SU-DHL-6 (cell line): ENCODE data around the gene ERP29.

Experiments
- H2AFZ ChIP-seq: fragments of 200-600 bp; sonication (generic); 2 replicates; pipeline ENCODE4 v1.6.1; 2014; ENCODE audit warnings: low read depth, mild to moderate bottlenecking, moderate library complexity, mixed read lengths, antibody characterized with exemption, low read length; ENCODE audit not compliant: severe bottlenecking
- H3F3A ChIP-seq: fragments of 200-600 bp; shearing (Covaris generic); 2 replicates; pipeline ENCODE4 v1.6.0; 2016; ENCODE audit warnings: antibody characterized with exemption, mild to moderate bottlenecking; ENCODE audit not compliant: insufficient read depth
- H3K27ac ChIP-seq: fragments of 200-600 bp; sonication (generic); 2 replicates; pipeline ENCODE4 v1.5.1; 2016; ENCODE audit warnings: low read depth, mild to moderate bottlenecking, low read length, moderate library complexity, mixed read lengths
- H3K27me3 ChIP-seq: fragments of 200-600 bp; sonication (generic), shearing (Covaris generic); 2 replicates; pipeline ENCODE4 v1.6.0; 2014; ENCODE audit warnings: mild to moderate bottlenecking, low read length
- H3K36me3 ChIP-seq: fragments of 200-600 bp; sonication (generic); 2 replicates; pipeline ENCODE4 v1.6.1; 2014; ENCODE audit warnings: mild to moderate bottlenecking, low read length, mixed read lengths
- H3K4me2 ChIP-seq: fragments of 300-600, 200-600 bp; shearing (Covaris generic), sonication (generic); 2 replicates; pipeline ENCODE4 v1.6.0; 2014; ENCODE audit warnings: low read length, low read depth, mild to moderate bottlenecking; ENCODE audit not compliant: poor library complexity, severe bottlenecking
- H3K4me3 ChIP-seq: fragments of 200-600 bp; sonication (generic); 2 replicates; pipeline ENCODE4 v1.5.1; 2014; ENCODE audit warnings: antibody characterized with exemption, low read length, mild to moderate bottlenecking, mixed read lengths; ENCODE audit not compliant: insufficient read depth, poor library complexity, severe bottlenecking
- H3K79me2 ChIP-seq: fragments of 200-600 bp; sonication (generic); 2 replicates; pipeline ENCODE4 v1.6.1; 2014; ENCODE audit warnings: mild to moderate bottlenecking, low read length, moderate library complexity; ENCODE audit not compliant: insufficient read depth
- H3K9ac ChIP-seq: fragments of 200-600 bp; sonication (generic); 2 replicates; pipeline ENCODE4 v1.7.0; 2014; ENCODE audit warnings: mild to moderate bottlenecking, low read length
- H3K9me2 ChIP-seq: fragments of 200-600 bp; sonication (generic); replicated peaks from 2 replicates; pipeline ENCODE4 v1.6.1; 2014; ENCODE audit warnings: low read length; ENCODE audit not compliant: insufficient read depth
- H3K9me3 ChIP-seq: fragments of 200-600 bp; sonication (generic); 2 replicates; pipeline ENCODE4 v1.6.1; 2014; ENCODE audit warnings: low read length, mixed read lengths; ENCODE audit not compliant: insufficient read depth
- H4K20me1 ChIP-seq: fragments of 200-600 bp; sonication (generic); 2 replicates; pipeline ENCODE4 v1.6.1; 2014; ENCODE audit warnings: low read depth, mild to moderate bottlenecking, antibody characterized with exemption, low read length, moderate library complexity, mixed read lengths
- EZH2phosphoT487 ChIP-seq: fragments of 200-600 bp; sonication (generic), shearing (Covaris generic); conservative IDR thresholded peaks from 2 replicates; pipeline ENCODE4 v1.6.1; 2018; ENCODE audit warnings: mild to moderate bottlenecking, antibody characterized with exemption, low read length, moderate library complexity, mixed read lengths
- TF ChIP-seq, protein P1 (sequence below): fragments of 200-600 bp; sonication (generic); IDR thresholded peaks from one replicate; pipeline ENCODE4 v1.5.1; 2017; ENCODE audit warnings: antibody characterized with exemption, mild to moderate bottlenecking, low read length, moderate library complexity; ENCODE audit not compliant: insufficient read depth, poor library complexity, severe bottlenecking

ERP29 gene

DNA sequence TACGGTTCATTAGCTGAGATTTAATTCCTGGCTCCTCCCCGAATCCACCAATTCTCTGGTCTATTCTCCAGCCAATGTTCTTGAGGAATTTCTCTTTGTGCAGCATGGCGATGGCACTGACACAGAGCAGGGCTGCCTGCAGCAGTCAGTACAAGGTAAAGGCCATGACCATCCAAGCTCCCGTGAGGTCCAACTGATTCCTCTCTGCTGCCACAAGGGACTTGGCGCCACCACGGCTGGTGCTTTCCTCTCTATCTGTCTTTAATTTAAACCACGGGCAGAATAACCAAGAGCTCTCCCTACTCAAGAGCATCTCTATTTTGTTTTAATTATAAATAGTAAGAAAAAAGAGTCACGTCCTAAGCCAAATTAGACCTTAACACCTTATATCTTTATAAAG is 12.4 kb upstream of the ERP29 start:
- H4K20me1 ChIP-seq = peaks cover 7% of the 10 kb centered on the region; the same call in 1 of the 2 replicates
- no peaks in the 10 kb centered on the region for H3K9me2 ChIP-seq
- H3K9me3 ChIP-seq = no peaks in the 10 kb centered on the region
- H3K79me2 ChIP-seq = no peaks in the 10 kb centered on the region
- no peak for TF ChIP-seq EZH2phosphoT487
- TF ChIP-seq, protein P1, sequence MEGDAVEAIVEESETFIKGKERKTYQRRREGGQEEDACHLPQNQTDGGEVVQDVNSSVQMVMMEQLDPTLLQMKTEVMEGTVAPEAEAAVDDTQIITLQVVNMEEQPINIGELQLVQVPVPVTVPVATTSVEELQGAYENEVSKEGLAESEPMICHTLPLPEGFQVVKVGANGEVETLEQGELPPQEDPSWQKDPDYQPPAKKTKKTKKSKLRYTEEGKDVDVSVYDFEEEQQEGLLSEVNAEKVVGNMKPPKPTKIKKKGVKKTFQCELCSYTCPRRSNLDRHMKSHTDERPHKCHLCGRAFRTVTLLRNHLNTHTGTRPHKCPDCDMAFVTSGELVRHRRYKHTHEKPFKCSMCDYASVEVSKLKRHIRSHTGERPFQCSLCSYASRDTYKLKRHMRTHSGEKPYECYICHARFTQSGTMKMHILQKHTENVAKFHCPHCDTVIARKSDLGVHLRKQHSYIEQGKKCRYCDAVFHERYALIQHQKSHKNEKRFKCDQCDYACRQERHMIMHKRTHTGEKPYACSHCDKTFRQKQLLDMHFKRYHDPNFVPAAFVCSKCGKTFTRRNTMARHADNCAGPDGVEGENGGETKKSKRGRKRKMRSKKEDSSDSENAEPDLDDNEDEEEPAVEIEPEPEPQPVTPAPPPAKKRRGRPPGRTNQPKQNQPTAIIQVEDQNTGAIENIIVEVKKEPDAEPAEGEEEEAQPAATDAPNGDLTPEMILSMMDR = no peak
- H3K36me3 ChIP-seq = peaks cover 19% of the 10 kb centered on the region; the same call in 1 of the 2 replicates
- H3F3A ChIP-seq = 0 out of 2 replicates have a peak, but pooled peaks cover 4% of the 10 kb centered on the region
- H3K4me3 ChIP-seq = no peak overlapping the region
- no peak overlapping the region for H3K4me2 ChIP-seq
- H3K9ac ChIP-seq = no peak overlapping the region
- H2AFZ ChIP-seq = no peak overlapping the region
- H3K27ac ChIP-seq = no peak overlapping the region
- no peaks in the 10 kb centered on the region for H3K27me3 ChIP-seq

DNA sequence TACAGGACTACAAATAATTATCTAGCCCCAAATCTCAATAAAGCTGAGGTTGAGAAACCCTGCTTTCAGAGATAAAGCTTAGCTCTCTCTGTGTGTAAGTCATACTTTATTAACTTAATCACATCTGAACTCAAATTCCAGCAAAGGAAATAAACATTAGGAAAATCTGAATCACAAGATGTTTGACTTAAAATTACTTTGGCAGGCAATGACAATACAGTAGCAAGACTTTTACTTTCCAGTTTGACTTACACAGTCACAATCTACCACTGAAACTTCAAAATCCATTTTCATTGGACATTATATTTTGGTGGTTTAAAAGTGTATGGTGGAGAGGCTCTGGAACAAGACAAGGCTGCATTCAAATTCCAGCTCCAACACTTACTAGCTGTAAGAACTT is 11.7 kb upstream of the ERP29 start:
- H3K36me3 ChIP-seq = peaks cover 16% of the 10 kb centered on the region; the same call in 1 of the 2 replicates
- no peak overlapping the region for H3K9ac ChIP-seq
- H3K27me3 ChIP-seq = no peaks in the 10 kb centered on the region
- H2AFZ ChIP-seq = no peak overlapping the region
- H3K27ac ChIP-seq = no peak overlapping the region
- TF ChIP-seq, protein P1 = no peak
- TF ChIP-seq EZH2phosphoT487 = no peak
- H3K9me3 ChIP-seq = no peaks in the 10 kb centered on the region
- H3K9me2 ChIP-seq = no peaks in the 10 kb centered on the region
- no peak overlapping the region for H3K4me3 ChIP-seq
- H3K4me2 ChIP-seq = no peak overlapping the region
- 0 out of 2 replicates have a peak, but pooled peaks cover 4% of the 10 kb centered on the region for H3F3A ChIP-seq
- H3K79me2 ChIP-seq = no peaks in the 10 kb centered on the region
- no peaks in the 10 kb centered on the region for H4K20me1 ChIP-seq

DNA sequence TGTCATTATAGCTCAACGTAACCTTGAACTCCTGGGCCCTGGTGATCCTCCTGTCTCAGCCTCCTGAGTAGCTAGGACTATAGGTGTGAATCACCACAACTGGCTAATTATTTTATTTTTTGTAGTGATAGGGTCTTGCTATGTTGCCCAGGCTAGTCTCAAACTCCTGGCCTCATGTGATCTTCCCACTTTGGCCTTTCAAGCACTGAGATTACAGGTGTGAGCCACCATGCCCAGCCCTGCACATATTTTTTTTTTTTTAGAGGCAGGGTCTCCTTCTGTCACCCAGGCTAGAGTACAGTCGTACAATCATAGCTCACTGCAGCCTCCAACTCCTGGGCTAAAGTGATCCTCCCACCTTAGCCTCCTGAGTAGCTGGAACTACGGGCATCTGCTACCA is 9.2 kb upstream of the ERP29 start:
- Histone ChIP-seq H3K27me3 (no peaks in the 10 kb centered on the region), H2AFZ (no peak overlapping the region), H3K4me3 (no peak overlapping the region), H3K79me2 (no peaks in the 10 kb centered on the region), H3K9ac (no peak overlapping the region), H3K9me3 (no peaks in the 10 kb centered on the region), H3K27ac (no peak overlapping the region), H3F3A (peaks cover 5% of the 10 kb centered on the region), H3K9me2 (no peaks in the 10 kb centered on the region), H3K36me3 (peaks cover 13% of the 10 kb centered on the region; the same call in 1 of the 2 replicates), H4K20me1 (no peaks in the 10 kb centered on the region), H3K4me2 (no peak overlapping the region)
- no peak for TF ChIP-seq EZH2phosphoT487
- TF ChIP-seq, protein P1 = no peak
